VCaP (cell line): ENCODE data around the gene CCDC174.

Experiments used
- H3K27ac ChIP-seq: fragments of 450-650 bp; 2 replicates; pipeline ENCODE4 v1.5.1; 2017
- CTCF ChIP-seq: fragments of 450-650 bp; conservative IDR thresholded peaks from 2 replicates; pipeline ENCODE4 v1.5.1; 2017; ENCODE audit warnings: mild to moderate bottlenecking, moderate library complexity

Gene CCDC174

GRCh38 chr3:14651440-14652251 is at the start of gene CCDC174:
TSS of gene CCDC174 (plus strand) at chr3:14651762. CDS start at chr3:14651837, 75 bp downstream.
- TF ChIP-seq CTCF = no peak
- peak within 1 kb of the TSS; percentile 91 for H3K27ac ChIP-seq

GRCh38 chr3:14602006-14602803 is 49.4 kb upstream of the CCDC174 start:
- peak overlapping the region; percentile 92 for H3K27ac ChIP-seq
- peak; percentile 82 for TF ChIP-seq CTCF

GRCh38 chr3:14602804-14603644 is 48.5 kb upstream of the CCDC174 start:
- peak overlapping the region; percentile 92 for H3K27ac ChIP-seq
- no peak for TF ChIP-seq CTCF

- TF ChIP-seq CTCF = no peak
- no peak overlapping the region for H3K27ac ChIP-seq
Observed at GRCh38 chr3:14605067-14605466, 46.5 kb upstream of the CCDC174 start.

GRCh38 chr3:14605744-14606143 is 45.8 kb upstream of the CCDC174 start:
- TF ChIP-seq CTCF = no peak
- H3K27ac ChIP-seq = no peak overlapping the region

GRCh38 chr3:14606669-14607339 is 44.8 kb upstream of the CCDC174 start:
- H3K27ac ChIP-seq = no peak overlapping the region
- no peak for TF ChIP-seq CTCF
